Activated CD8-positive, alpha-beta memory T cell treated with anti-CD3 and anti-CD28 coated beads, Interleukin-2, amount 50 U/mL, for 1 hour (primary cell): Measurements from ENCODE around the gene LRMDA.

Experiments used
- DNase-seq: peaks from one replicate; pipeline ENCODE4 v3.0.0-alpha.2; 2020; ENCODE audit errors: extremely low read depth

The LRMDA gene

DNA sequence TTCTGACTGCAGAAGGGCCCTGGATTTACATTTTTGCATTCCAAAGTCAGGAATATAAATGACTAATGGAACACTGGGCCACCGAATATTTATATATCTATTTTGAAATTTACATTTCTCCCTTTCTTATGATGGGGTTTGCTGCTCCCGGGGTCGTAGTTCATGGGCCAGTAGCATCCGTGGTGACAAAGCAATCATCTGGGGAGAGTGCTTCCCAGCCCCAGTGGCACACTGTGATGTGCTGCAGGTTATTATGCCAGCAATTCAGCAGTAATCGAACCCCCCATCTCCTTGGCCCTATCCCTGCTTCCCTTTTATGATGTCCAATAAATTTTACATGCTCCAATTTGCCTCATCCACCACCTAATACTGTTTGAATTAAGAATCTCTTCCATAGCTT lies 837.5 kb downstream of the LRMDA start:
- DNase-seq = no peak

DNA sequence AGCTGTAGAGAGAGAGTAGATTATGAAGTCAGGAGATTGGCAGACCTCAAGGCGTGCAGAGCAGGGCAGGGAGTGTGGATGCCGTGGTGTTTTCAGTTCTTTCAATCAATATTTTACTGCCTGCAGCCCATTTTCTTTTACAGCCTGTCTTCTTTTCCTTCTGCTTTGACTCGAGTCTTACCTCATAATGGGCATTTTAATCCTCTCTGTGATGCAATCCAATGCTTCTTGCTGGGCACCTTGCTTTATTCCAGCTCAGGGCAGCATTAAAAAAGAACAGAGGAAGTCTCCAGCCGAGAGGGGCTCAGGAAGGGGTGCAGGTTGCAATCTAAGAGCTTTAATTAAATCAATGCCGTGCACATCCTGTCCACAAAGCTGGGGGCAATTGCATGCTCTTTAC lies 839.0 kb downstream of the LRMDA start:
- no peak for DNase-seq

DNA sequence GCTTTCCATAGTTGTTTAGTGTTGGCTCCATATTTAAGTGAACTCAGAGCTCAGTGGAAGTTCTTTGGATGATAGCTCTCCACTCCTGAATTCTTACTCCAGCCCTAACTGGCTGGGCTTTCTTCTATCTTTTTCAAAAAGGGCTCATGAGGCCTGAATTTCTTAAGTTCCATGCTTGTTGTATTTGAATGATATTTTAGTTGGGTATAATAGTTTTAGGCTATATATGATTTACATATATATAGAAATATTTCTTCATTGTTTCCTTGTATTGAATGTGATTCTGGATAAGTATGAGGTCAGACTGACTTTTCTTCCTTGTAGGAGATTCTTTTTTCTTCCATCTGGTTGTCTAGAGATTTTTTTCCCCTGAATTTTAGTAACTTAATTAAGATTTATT lies 843.5 kb downstream of the LRMDA start:
- no peak for DNase-seq

DNA sequence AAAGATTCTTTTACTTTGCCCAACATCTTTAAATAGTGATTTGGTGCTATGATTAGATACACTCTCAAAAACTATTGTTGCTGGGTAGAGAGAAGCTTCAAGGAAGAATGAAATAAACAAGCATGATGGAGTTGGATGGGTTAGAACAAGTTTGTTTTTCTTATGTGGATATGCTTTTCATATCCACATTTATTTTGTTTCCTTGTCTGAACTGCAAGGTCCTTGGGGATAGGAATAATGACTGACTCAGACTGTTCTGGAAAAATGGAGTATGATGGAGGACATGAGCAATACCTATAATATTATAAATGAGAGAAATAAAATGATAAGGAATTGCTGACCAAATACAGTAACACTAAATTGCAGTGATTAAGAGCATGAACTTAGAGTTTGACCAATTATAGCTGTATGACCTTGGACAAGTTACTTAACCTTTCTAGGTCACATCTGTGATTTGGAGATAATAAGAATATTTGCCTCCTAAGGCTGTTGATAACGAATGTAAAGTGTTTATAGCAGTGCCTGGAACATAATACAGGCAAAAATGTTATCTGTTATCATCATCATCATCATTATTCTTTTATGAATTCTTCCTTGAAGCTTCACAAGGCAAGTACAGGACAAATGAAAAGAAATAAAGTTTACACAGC lies 847.5 kb downstream of the LRMDA start:
- DNase-seq = no peak

DNA sequence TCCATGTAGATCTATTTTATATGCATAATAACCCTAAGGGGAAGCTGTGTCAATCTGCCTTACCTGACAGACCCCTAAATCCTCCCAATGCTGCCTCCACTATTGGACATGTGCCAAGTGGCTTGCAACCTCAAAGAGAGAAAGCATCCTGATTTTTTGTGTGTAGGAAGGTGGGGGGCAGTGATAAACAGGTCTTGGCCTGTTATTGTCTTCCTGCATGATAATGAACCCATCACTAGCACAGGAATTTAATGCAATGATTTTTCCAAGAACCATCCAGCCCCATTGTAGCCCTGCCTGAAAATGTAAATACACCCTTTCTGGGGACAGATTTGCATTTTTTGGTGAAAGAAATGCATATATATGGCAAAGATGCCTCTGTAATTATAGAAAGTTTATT lies 850.2 kb downstream of the LRMDA start:
- no peak for DNase-seq

DNA sequence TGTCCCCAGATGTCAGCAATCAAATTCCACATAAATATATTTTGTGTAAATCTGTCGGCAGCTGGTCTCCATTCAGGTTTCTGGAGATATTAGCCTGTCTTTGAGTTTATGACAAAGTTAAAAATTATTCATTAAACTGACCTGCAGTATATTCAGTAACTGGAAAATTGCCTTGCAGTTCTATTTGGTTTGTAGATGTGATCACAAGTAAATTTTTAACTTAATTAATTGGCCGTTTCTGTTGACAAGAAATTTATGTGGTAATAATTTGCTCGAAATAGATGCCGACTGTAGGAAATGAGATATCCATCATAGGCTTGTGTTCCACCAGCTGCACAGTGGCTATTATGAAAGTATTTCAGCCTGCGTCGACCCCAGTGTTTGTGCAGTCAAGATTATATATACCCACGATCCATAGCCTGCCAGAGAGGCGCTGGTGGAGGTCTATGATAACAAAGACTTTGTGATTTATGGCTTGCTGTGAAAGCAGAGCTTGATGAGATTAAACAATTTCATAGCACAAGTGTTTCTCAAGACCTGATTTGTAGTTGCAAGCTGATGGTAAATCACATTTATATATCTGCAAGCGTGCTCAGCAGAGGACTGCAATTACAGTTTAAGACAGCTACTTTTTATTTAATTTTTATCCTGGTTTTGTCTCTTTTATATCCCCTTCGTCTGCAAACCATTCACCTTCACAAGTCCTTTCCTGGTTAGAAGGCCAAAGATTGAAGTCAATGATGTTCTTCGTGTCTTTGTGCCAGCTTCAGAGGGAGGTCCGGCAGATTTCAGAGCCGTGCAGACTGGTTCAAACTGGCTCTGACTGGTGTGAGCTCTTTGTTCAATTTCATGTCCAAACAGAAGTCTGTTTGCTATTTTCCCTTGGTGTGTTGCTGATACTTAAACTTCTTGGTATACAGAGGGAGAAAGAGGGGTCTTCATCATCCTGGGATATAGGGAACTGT lies 850.9 kb downstream of the LRMDA start:
- DNase-seq = no peak

DNA sequence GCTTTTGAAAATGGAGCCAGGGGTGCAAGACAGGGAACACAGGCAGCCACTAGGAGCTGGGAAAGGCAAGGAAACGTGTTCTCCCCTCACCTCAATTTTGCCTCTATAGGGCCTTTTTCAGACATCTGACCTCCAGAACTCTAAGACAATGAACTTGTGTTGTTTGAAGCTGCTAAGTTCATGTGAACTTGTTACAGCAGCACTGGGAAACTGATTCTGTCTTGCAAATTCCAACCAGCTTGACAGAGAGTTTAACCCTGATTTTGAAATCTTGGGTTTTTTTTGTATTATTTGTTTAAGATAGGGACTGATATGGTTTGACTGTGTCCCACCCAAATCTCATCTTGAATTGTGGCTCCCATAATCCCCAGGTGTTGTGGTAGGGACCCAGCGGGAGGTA lies 852.9 kb downstream of the LRMDA start:
- DNase-seq = no peak

DNA sequence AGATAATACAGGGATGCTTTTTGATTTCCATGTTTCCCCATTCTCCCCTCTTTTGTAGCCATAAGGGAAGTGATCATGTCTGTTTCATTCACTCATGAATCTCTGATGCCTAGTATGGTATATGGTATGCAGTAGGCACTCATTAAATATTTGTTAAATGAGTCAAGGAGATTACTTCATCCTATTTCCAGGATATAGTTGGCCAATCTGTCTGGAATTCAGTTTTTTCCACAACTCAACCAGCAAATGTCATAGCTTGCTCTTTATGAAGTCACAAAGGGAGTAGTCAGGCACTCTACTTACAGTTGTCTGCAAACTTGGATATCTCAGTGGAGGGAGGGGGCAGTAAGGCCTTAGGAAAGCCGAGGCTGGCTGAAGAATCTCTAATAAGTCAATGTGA lies 853.6 kb downstream of the LRMDA start:
- no peak for DNase-seq

DNA sequence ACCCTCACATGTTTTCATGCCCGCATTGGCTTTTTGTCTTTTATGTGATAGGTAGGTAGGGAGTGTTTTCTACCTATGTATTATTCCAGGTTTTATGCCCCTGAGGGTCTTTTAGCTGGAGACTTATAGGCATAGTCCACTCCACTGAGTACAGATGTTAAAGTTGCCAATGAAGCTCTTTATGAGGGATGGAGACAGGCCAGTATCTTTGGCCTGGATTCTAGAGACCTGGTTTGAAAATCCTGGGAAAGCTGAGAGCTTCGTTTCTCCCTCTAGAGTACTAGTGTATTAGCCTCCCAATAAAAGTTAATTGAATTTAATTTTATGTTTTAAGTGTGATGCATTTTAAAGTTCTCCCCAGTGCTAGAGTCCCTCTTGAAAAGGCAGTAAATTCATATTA lies 854.1 kb downstream of the LRMDA start:
- DNase-seq = no peak

DNA sequence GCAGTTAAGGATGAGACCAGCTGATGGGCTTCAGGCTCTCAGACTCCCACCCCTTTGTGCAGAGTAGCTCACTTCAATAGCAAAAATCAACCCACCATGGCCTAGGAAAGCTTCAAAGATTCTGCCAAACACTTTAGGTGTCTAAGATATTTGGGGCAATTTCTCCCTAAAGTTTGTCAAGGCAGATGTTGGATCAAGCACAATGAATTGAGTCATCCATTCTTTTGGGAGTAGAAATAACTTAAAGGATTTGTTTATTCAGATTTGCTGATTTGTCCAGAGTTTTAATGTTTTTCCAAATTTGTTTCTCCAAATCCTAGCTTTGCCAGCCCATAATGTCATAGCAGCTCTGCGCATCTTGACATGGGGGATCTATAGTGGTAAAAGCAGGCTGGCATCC lies 855.1 kb downstream of the LRMDA start:
- no peak for DNase-seq

DNA sequence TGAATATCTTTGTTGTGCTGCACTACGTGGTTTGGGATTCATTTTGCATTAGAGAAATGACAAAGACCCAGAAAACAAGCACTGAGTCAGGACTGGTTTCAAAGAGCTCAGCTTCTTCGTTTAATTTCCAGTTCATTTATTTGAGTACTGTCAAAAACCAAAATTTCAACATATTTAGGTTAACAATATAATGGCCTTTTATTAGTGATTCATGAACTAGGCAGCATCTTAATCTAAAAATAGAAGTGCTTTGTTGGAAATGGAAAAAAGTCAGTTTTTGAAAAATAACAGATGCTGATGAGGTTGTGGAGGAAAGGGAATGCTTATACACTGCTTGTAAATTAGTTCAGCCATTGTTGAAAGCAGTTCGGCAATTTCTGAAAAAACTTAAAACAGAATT lies 856.4 kb downstream of the LRMDA start:
- no peak for DNase-seq

DNA sequence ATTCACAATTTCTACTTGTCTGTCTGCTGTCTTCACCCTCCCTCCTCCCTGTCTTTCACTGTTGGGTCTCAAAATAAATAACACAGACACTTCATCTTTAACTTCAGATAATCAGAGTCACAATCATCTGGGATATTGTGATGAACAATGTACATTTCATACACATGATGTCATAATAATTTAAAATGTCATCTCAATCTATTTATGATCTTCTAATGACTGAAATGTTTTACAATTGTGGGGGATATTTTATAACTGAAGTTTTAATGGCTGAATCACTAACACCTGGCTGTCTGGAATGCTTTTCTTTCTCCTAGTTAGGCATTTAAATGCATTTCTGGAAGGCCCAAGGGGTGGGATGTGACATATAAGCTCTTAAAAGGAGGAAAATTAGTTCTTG lies 859.8 kb downstream of the LRMDA start:
- no peak for DNase-seq

DNA sequence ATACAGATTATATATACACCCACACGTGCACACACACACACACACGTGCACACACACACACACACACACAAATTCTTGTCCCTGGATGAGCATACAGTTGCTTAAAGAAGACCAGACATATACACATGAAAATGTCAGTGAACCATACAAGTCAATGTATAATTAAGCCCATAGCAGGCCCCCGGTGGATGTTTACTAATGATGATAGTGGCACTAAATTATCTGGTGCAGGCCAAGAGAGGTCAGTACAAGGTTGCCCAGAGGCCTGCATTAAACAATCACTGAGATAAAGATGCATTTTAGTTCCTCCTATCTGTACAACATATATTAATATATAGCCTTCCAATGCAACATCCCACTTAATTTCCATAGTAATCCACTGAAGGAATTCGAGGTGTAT lies 860.5 kb downstream of the LRMDA start:
- no peak for DNase-seq

DNA sequence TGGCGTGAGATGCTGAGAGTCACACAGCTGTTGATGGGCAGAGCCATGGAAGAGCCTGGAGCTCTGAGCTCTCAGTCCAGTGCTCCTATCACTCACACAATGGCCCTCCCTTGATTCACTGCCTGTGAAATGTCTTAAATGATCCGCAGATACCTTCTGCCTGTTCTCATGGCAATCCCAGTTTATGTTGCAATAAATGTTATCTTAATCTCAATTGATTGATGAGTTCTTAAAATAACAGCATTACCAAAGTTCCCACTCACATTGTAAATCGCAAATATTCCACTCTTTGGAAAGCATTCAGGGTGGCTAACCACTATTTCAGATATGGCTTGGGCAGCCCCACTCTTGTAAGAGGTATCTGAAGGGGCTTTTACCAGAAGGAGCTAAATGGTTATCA lies 865.5 kb downstream of the LRMDA start:
- DNase-seq = no peak

DNA sequence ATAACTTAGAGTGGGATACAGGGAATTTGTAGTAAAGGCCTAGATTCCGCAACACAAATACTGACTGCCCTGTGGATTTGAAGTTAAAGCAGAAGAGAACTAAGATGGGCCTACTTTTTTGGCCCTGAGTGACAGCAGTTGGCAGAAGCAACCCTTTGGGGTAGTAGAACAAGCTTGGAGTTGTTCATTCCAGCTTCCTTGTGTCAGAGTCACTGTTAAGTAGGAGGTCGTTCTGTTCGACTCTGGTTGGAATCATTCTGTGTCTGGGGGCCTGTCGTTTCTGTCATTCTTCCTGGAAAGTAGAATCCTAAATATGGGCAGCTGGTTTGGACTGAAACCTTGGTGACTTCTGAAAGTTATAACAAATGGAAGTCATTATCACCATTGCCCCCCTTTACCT lies 865.9 kb downstream of the LRMDA start:
- no peak for DNase-seq

DNA sequence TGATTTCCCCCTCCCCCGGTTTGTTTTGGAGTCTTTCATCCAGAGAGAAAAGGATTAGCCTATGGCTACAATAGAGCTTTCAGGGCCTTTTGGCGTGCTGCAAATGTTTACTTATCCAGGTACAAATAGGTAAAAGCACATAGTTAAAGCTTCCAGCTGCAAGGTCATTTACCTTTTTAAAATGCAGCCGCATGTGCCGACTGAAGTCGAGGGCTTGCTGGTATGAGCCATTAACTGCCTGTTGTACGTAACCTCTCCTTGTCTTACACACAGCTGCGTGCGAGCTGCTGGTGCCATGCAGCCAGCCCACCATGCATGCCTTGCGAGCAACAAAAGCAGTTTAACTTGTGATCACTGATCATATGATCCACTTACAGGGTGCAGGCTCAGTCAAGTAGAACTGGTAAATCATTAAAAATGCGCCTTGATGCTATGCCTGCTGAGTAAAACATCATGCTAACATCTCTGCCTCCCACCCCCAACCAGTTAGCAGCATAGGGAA lies 866.4 kb downstream of the LRMDA start:
- DNase-seq = no peak

DNA sequence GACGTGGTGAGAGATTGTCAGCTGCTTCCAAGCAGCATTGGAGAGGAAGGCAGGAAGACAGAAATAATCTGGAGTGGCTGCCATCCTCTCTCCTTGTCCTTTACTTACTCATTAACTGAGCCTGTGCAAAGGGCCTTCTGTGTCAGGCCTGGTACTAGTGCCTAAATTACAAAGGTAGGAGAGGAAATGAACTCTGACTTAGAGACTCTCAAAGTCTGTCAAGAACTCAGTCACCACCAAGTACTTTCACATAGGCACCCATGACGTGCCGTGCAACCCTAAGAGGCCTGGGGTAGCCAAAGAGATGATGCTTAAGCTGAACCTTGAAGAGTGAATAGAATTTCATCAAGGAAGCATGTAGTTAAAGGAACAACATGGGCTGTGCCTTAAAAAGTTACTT lies 866.9 kb downstream of the LRMDA start:
- DNase-seq = no peak

DNA sequence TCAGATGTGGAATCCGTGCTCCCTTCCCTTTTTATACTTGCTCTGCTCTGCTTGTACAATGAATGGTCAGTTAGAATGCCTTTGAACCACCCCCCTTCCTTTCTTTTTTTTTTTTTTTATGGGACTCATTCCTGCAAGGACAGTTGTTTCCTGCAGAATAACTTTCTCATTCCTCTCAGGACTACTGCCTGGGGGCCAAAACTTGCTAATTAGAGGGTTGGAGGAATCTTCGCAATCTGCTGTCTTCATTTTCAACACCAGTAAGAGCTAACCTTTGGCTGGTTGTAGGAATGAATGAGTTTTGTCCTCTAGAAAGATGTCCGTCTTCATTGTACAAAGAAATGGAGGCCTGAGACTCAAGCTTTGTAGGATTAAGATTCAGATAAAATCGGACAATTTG lies 868.1 kb downstream of the LRMDA start:
- no peak for DNase-seq

DNA sequence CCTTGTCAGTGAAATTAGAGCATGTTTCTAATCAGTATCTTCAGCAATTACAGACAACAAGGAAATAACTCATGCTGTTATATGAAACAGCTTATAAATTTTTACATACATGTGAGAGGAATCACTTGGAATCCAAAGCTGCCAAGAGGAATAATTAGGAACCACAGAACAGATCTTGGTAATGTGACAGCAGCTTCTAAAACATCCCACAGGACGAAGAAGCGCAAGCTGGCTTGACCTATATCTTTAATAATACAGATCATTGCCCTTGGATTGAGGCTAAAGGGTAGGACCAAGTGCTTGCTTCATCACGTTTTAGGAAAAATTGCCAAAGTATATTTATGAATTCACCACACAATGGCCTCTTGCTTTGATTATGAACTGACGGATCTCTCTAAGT lies 869.8 kb downstream of the LRMDA start:
- DNase-seq = no peak

DNA sequence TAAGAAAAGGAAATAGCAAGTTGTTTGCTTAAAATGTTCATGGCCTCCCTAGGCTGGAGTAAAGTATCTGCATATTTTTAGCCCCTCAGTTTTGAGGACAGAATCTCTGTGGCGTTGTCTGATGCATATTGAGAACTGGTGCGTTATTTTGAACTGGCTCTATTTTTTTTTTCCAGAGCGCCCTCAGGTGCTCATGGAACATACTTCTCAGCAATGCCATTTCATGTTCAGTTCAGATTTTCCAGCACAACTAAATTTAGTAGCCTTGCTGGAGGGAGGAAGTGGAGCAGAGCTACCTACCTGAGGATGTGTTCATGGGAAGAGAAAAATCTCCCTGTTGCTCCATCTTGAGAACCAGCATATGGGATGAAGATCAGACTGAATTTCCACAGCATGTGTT lies 870.5 kb downstream of the LRMDA start:
- no peak for DNase-seq

DNA sequence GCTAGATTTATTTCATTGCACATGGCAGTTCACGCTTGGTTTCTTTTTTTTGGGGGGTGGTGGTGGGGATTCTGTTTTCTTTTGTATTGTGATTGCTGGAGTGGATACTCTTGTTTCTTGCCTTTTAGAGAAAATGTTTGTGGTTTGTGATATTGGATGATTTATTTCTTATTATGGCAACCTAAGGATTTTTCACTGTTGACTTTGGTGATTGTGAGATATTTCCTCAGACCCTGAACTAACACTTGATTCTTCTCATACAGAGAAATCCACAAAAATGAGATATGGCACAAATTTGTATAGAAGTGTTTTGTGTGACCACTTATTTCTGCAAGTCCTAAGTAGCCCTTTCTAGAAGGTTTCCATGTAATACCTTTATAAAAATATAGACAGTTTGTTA lies 871.1 kb downstream of the LRMDA start:
- DNase-seq = no peak

DNA sequence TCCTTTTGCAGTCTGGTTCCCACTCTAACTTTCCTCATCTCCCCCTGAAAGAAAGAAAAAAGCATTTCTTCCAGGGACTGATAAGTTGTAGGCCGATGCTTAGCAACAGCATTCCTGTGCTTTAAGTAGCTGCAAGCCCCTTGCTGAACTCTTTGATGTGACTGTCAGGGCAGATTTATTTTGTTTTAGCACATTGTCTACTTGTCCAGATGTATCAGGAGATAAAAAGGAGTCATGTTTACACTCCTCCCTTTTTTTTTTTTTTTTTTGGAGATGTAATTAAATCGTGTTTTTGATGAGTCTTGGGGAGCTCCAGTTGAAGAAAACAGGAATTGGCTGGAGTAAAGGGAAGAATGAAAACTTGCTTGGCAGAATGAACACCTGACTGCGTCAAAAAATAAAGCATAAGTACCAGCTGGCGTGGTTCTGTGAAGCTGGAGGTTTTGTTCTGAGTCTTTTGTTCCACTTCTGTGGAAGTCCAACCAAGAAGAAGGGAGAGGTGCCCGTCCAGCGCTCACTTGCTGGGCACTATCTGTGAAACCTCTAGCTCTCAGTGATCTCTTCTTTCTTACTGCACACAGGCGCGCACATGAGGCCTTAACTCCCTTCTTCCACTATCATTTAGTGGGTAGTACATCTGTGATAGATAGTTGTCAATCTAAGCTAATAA lies 871.7 kb downstream of the LRMDA start:
- no peak for DNase-seq
